GM21390 (cell line): ENCODE results near the gene IFTAP.

Source experiments
- ATAC-seq: cut with Tn5 transposase; IDR thresholded peaks from one replicate; pipeline ENCODE4 v1.9.1; 2021; ENCODE audit not compliant: unreplicated experiment

IFTAP gene

DNA sequence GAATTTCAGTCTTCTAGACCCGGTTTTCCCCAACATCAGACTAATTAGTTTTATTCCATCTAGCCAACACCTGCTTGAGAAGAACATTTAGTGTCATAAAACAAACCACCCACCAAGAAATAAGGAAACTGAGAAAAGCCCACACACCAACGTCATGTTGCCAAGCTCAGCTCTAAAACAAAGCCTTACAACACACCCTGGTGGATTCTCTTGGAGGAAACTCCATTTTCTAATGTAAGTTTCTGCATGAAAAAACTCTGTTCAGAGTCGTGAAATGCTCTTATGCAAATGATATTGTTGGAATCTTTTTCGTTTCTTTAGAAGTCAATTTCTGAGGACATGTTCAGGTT is 108.7 kb downstream of the IFTAP start:
- ATAC-seq = peak; percentile 61
